Stimulated activated CD8-positive, alpha-beta memory T cell treated with anti-CD3 and anti-CD28 coated beads, Interleukin-7, amount 100 ng/mL, for 4 hours (primary cell): ENCODE results near the gene THBD.

Experiments used
- DNase-seq, 2 donors: peaks; one replicate each; pipeline ENCODE4 v3.0.0-alpha.2; 2020; ENCODE audit warnings: low read depth in 2 of 2

THBD gene

GRCh38 chr20:23011008-23011721 lies 38.3 kb downstream of the THBD start:
- DNase-seq = no peak

- DNase-seq = no peak
Observed at GRCh38 chr20:23010096-23010495, 39.4 kb downstream of the THBD start.

- DNase-seq = no peak
Observed at GRCh38 chr20:23009636-23010035, 39.8 kb downstream of the THBD start.

- DNase-seq = no peak
Observed at GRCh38 chr20:23008667-23009066, 40.8 kb downstream of the THBD start.

- no peak for DNase-seq
Observed at GRCh38 chr20:23007886-23008655, 41.4 kb downstream of the THBD start.

GRCh38 chr20:23007462-23007861 lies 42.0 kb downstream of the THBD start:
- DNase-seq = no peak

GRCh38 chr20:23005776-23006175 lies 43.7 kb downstream of the THBD start:
- DNase-seq = no peak

- no peak for DNase-seq
Observed at GRCh38 chr20:23003881-23004460, 45.5 kb downstream of the THBD start.

GRCh38 chr20:23003077-23003635 lies 46.3 kb downstream of the THBD start:
- DNase-seq = no peak

GRCh38 chr20:23002276-23002675 lies 47.2 kb downstream of the THBD start:
- DNase-seq = no peak

- DNase-seq = no peak
Observed at GRCh38 chr20:23000232-23000947, 49.1 kb downstream of the THBD start.

- DNase-seq = no peak
Observed at GRCh38 chr20:22999756-23000155, 49.7 kb downstream of the THBD start.

- DNase-seq = no peak
Observed at GRCh38 chr20:22998476-22998875, 51.0 kb downstream of the THBD start.

GRCh38 chr20:22995923-22996322 lies 53.5 kb downstream of the THBD start:
- DNase-seq = no peak
